ENCODE data around the gene COL6A2.

DNA sequence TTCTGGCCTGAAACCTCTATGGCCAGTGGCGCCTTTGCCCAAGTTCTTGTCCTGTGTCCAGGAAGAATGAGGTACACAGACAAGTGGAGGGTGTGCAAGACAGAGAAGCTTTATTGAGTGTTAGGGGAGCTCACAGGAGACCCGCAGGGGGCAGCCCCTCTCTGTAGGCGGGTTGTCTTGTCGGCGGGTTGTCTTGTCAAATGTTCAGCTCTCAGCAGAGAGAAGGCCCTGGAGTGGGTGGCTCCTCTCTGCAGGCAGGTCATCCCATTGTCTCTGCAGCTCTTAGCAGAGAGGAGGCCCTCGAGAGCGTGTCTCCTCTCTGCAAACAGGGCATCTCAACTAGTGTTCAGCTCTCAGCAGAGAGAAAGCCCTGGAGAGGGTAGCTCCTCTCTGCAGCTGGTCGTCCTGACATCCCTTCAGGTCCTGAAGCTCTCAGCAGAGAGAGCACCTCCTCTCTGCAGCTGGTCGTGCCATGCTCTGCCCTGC lies 11.0 kb downstream of the COL6A2 start:
- TF ChIP-seq, protein P1, sequence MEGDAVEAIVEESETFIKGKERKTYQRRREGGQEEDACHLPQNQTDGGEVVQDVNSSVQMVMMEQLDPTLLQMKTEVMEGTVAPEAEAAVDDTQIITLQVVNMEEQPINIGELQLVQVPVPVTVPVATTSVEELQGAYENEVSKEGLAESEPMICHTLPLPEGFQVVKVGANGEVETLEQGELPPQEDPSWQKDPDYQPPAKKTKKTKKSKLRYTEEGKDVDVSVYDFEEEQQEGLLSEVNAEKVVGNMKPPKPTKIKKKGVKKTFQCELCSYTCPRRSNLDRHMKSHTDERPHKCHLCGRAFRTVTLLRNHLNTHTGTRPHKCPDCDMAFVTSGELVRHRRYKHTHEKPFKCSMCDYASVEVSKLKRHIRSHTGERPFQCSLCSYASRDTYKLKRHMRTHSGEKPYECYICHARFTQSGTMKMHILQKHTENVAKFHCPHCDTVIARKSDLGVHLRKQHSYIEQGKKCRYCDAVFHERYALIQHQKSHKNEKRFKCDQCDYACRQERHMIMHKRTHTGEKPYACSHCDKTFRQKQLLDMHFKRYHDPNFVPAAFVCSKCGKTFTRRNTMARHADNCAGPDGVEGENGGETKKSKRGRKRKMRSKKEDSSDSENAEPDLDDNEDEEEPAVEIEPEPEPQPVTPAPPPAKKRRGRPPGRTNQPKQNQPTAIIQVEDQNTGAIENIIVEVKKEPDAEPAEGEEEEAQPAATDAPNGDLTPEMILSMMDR (IDR thresholded peaks at IDR 0.05 in 2 of 3, conservative IDR thresholded peaks at IDR 0.05 in 1 of 3; ENCODE audit: borderline replicate concordance in 1 of 3, insufficient read depth in 1 of 3, low read depth in 2 of 3, low read length in 2 of 3), result no peak
- TF ChIP-seq CEBPB (IDR thresholded peaks at IDR 0.05; ENCODE audit: low read depth) (no peak), POLR2A (IDR thresholded peaks at IDR 0.05; ENCODE audit: borderline replicate concordance, extremely low read depth, insufficient read depth, insufficient read length) (no peak), EGR1 (IDR thresholded peaks at IDR 0.05; ENCODE audit: low read depth) (no peak), RAD21 (IDR thresholded peaks at IDR 0.05; ENCODE audit: low read depth) (no peak), EZH2phosphoT487 (IDR thresholded peaks at IDR 0.05; ENCODE audit: borderline replicate concordance) (no peak), YY1 (IDR thresholded peaks at IDR 0.05; ENCODE audit: extremely low read depth, insufficient replicate concordance, low read depth, low read length) (no peak), ELF1 (IDR thresholded peaks at IDR 0.05; ENCODE audit: borderline replicate concordance, low read depth) (no peak), ZNF274 (IDR thresholded peaks at IDR 0.05; ENCODE audit: low read depth, low read length) (no peak), CBX3 (IDR thresholded peaks at IDR 0.05; ENCODE audit: low read depth) (no peak)

All from HCT116 (cell line).